ENCODE measurements around the gene CD83.

DNA sequence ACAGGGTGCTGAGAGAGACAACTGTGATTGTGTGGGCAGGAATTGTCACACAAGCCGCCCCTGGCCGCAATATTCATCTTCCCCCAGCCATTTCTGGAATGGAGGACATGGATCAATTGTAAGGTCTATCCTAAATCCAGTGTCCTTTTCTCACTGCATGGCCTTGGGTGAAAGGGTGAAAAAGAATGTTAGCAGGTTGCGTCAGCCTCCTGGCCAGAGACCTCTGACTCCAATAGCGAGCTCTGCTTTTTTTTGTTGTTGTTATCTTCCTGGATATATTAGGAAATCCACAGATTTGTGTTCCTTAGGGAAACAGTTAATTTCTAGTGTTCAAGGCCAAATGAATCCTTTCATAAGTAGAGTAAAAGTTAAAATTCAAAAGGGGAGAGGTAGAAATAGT is 47.1 kb upstream of the CD83 start:
- TF ChIP-seq, protein P1, sequence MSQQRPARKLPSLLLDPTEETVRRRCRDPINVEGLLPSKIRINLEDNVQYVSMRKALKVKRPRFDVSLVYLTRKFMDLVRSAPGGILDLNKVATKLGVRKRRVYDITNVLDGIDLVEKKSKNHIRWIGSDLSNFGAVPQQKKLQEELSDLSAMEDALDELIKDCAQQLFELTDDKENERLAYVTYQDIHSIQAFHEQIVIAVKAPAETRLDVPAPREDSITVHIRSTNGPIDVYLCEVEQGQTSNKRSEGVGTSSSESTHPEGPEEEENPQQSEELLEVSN (IDR thresholded peaks at IDR 0.05), result no peak
- TF ChIP-seq, protein P2, sequence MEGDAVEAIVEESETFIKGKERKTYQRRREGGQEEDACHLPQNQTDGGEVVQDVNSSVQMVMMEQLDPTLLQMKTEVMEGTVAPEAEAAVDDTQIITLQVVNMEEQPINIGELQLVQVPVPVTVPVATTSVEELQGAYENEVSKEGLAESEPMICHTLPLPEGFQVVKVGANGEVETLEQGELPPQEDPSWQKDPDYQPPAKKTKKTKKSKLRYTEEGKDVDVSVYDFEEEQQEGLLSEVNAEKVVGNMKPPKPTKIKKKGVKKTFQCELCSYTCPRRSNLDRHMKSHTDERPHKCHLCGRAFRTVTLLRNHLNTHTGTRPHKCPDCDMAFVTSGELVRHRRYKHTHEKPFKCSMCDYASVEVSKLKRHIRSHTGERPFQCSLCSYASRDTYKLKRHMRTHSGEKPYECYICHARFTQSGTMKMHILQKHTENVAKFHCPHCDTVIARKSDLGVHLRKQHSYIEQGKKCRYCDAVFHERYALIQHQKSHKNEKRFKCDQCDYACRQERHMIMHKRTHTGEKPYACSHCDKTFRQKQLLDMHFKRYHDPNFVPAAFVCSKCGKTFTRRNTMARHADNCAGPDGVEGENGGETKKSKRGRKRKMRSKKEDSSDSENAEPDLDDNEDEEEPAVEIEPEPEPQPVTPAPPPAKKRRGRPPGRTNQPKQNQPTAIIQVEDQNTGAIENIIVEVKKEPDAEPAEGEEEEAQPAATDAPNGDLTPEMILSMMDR (IDR thresholded peaks at IDR 0.05; ENCODE audit: control extremely low read depth in 1 of 3, insufficient read depth in 1 of 3, low read depth in 1 of 3, low read length in 3 of 3), result no peak
- TF ChIP-seq KDM4A (IDR thresholded peaks at IDR 0.05; ENCODE audit: low read depth, low read length, severe bottlenecking), result no peak
- no peak for TF ChIP-seq TAF1 (IDR thresholded peaks at IDR 0.05; ENCODE audit: low read depth, low read length)
- TF ChIP-seq POLR2AphosphoS5 (IDR thresholded peaks at IDR 0.05; ENCODE audit: low read depth, low read length), result no peak
- TF ChIP-seq BRCA1 (IDR thresholded peaks at IDR 0.05; ENCODE audit: low read depth, low read length), result no peak
- no peak for TF ChIP-seq CEBPB (IDR thresholded peaks at IDR 0.05; ENCODE audit: low read depth, low read length)
- no peak for TF ChIP-seq TAF7 (optimal IDR thresholded peaks at IDR 0.05; ENCODE audit: borderline replicate concordance, low read depth, low read length)
- TF ChIP-seq FOSL1 (IDR thresholded peaks at IDR 0.05; ENCODE audit: insufficient read depth, low read depth, low read length), result no peak
